ENCODE measurements around the gene SDCCAG8.

GRCh38 chr1:243469497-243469896 is 213.7 kb downstream of the SDCCAG8 start:
- TF ChIP-seq CTCF (IDR thresholded peaks at IDR 0.05) (no peak), POLR2AphosphoS5 (IDR thresholded peaks at IDR 0.05) (no peak)

Data from esophagus muscularis mucosa (tissue), 3 donors.